Endothelial cell (in vitro differentiated cells): ENCODE measurements around the gene SFMBT2. TPM values are rescaled to one million over a fixed set of nuclear protein-coding genes. Genes with fewer than 3 reads are reported as not detected.
A peak's percentile ranks its signal among the peaks of the same experiment; 100 is the strongest.

ENCODE experiments used
- DNase-seq: peaks from one replicate; pipeline ENCODE4 v3.0.0; 2021; ENCODE audit warnings: low spot score
- H3K27ac Mint-ChIP-seq: one replicate; pipeline ENCODE4 v1.8.0; 2021; ENCODE audit warnings: mixed read lengths, inconsistent platforms; ENCODE audit not compliant: unreplicated experiment
- H3K27me3 Mint-ChIP-seq: one replicate; pipeline ENCODE4 v1.8.0; 2021; ENCODE audit warnings: mild to moderate bottlenecking, moderate library complexity, mixed read lengths, inconsistent platforms; ENCODE audit not compliant: unreplicated experiment
- H3K36me3 Mint-ChIP-seq: one replicate; pipeline ENCODE4 v1.8.0; 2021; ENCODE audit warnings: mild to moderate bottlenecking, low read depth, mixed read lengths, inconsistent platforms; ENCODE audit not compliant: unreplicated experiment
- H3K4me1 Mint-ChIP-seq: one replicate; pipeline ENCODE4 v1.8.0; 2021; ENCODE audit warnings: mild to moderate bottlenecking, mixed read lengths, inconsistent platforms; ENCODE audit not compliant: unreplicated experiment
- H3K4me3 Mint-ChIP-seq: one replicate; pipeline ENCODE4 v1.8.0; 2021; ENCODE audit warnings: mild to moderate bottlenecking, mixed read lengths, inconsistent platforms; ENCODE audit not compliant: unreplicated experiment
- H3K9me3 Mint-ChIP-seq: one replicate; pipeline ENCODE4 v1.8.0; 2021; ENCODE audit warnings: mixed read lengths, inconsistent platforms; ENCODE audit not compliant: unreplicated experiment
- CTCF ChIP-seq: fragments of 200-600 bp; sonication (generic); IDR thresholded peaks from one replicate; pipeline ENCODE4 v1.5.0; 2021; ENCODE audit warnings: antibody characterized with exemption; ENCODE audit not compliant: unreplicated experiment
- long read RNA-seq: library from polyadenylated mRNA; unstranded; transcript quantifications from one replicate; pipeline ENCODE4 v2.0.0, GENCODE V29; 2020; ENCODE audit not compliant: unreplicated experiment
- total RNA-seq: library from RNA; stranded (reverse); fragmentation: NEBNext Ultra II Directional; extraction: Animal tissue kit (Norgen Biotek cat#: 25700); gene quantifications from one replicate; pipeline ENCODE4 v1.2.1, GENCODE V29; 2021; ENCODE audit not compliant: unreplicated experiment

The SFMBT2 gene
- 16.0 TPM for total RNA-seq
- long read RNA-seq, partial matches to known transcripts: 0 of 2 reads
- long read RNA-seq, other reads (novel, unspliced or antisense): 2 of 2 reads

- Mint-ChIP-seq H3K9me3 (no peaks in the 10 kb centered on the region), H3K4me3 (peak within 1 kb of the TSS; percentile 96), H3K4me1 (peaks cover 30% of the 10 kb centered on the region), H3K27ac (peak within 1 kb of the TSS; percentile 61), H3K27me3 (peaks cover 22% of the 10 kb centered on the region), H3K36me3 (peaks cover 4% of the 10 kb centered on the region)
- TF ChIP-seq CTCF: no peak
- DNase-seq: peak; percentile 67
Measured at GRCh38 chr10:7410862-7411670, at the start of gene SFMBT2. Gene SFMBT2 (minus strand): TSS chr10:7411034. CDS start chr10:7381898, 29,136 bp downstream.

- no peaks in the 10 kb centered on the region for H3K27me3 Mint-ChIP-seq
- no peak for DNase-seq
- H3K36me3 Mint-ChIP-seq: no peaks in the 10 kb centered on the region
- no peak for TF ChIP-seq CTCF
- no peaks in the 10 kb centered on the region for H3K9me3 Mint-ChIP-seq
- H3K27ac Mint-ChIP-seq: no peak overlapping the region
- H3K4me3 Mint-ChIP-seq: no peak overlapping the region
- H3K4me1 Mint-ChIP-seq: peaks cover 20% of the 10 kb centered on the region
Measured at GRCh38 chr10:7460006-7460405, 49.2 kb upstream of the SFMBT2 start.

- TF ChIP-seq CTCF: no peak
- peaks cover 2% of the 10 kb centered on the region for H3K27me3 Mint-ChIP-seq
- H3K9me3 Mint-ChIP-seq: peaks cover 5% of the 10 kb centered on the region
- no peak overlapping the region for H3K4me3 Mint-ChIP-seq
- H3K4me1 Mint-ChIP-seq: peaks cover 16% of the 10 kb centered on the region
- no peak overlapping the region for H3K27ac Mint-ChIP-seq
- no peak for DNase-seq
- no peaks in the 10 kb centered on the region for H3K36me3 Mint-ChIP-seq
Measured at GRCh38 chr10:7458556-7458955, 47.7 kb upstream of the SFMBT2 start.

GRCh38 chr10:7457478-7458316, 46.9 kb upstream of the SFMBT2 start:
- peaks cover 16% of the 10 kb centered on the region for H3K4me1 Mint-ChIP-seq
- H3K9me3 Mint-ChIP-seq: peaks cover 5% of the 10 kb centered on the region
- TF ChIP-seq CTCF: no peak
- H3K27ac Mint-ChIP-seq: peak overlapping the region; percentile 54
- H3K4me3 Mint-ChIP-seq: no peak overlapping the region
- no peak for DNase-seq
- H3K27me3 Mint-ChIP-seq: peaks cover 2% of the 10 kb centered on the region
- no peaks in the 10 kb centered on the region for H3K36me3 Mint-ChIP-seq
